HG03460 (cell line): ENCODE measurements around the gene SMIM43.
"Not testable (repeated sequence)": the region's sequence is repeated elsewhere in the genome, so short reads cannot be mapped to it uniquely, and the experiment has no call there.

ENCODE experiments used
- ATAC-seq: cut with Tn5 transposase; IDR thresholded peaks from one replicate; pipeline ENCODE4 v1.9.1; 2021; ENCODE audit not compliant: unreplicated experiment

SMIM43 gene

GRCh38 chr4:121784401-121784800, 19.4 kb upstream of the SMIM43 start:
- ATAC-seq: no peak

- no peak for ATAC-seq
These were observed 18.2 kb upstream of the SMIM43 start for GRCh38 chr4:121783210-121783609.

DNA sequence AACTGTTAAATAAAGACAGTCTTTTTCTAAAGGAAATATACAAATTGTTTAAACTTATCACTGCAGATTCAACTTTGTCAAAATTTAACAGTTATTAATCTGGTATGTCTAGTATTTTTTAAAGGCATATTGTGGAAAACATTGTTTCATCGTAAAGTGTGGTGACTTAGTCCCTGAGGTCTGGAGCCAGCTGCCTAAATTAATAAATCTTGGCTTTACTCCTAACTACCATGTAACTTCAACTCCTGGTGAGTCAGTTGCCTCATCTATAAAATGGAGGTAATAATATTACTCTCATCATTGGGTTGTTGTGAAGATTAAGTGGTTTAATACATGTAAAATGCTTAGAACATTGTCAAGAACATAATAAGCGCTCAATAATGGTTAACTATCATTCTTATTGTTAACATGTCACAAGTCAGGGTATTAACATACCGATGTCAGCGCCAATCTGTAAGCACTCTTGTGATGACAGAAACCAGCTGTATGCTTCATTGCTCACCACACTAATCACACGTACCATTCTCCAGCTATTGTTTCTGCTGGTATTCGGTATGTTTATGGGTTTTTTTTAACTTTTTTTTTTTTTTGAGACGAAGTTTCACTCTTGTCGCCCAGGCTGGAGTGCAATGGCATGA, 14.1 kb upstream of the SMIM43 start:
- no peak for ATAC-seq

GRCh38 chr4:121777625-121778024, 12.7 kb upstream of the SMIM43 start:
- ATAC-seq: no peak

GRCh38 chr4:121776610-121777401, 11.8 kb upstream of the SMIM43 start:
- ATAC-seq: no peak

GRCh38 chr4:121773883-121774282, 8.9 kb upstream of the SMIM43 start:
- ATAC-seq: no peak

DNA sequence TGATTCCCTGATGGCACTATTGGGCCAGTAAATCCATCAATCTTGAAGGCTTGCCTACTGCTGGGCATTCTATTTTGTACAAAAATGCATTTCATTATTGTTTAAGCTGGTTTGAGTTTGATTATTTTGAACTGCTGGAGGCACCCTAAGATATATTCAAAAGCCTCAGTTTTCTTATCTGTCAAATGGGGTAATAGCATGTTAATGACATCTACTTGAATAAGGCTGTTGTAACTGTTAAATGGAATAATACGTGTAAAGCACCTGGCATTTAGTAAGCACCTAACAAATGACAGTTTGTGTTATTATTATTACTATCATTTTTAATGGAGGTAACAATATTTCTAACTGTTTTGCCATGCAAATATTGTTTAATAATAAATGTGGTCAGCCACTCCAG, 6.9 kb upstream of the SMIM43 start:
- no peak for ATAC-seq

DNA sequence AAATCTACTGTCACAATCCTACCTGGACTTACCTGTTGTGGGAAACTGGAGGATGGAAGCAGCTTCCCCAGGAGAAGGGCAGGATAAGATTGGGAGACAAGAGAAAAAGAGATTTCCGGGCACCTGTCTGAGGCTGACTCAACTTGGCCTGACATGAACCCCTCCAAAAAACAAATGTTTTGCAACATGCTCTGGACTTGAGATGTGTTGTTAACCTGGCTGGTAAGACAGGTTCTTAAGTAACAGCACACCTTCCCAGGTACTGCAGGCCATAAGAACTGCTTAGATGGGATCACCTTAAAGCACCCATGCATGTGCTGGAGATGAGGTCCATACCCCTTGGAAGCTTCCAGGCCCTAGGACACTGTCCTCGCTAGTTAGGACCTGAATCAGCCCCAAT, 4.4 kb upstream of the SMIM43 start:
- ATAC-seq: no peak

- no peak for ATAC-seq
These were observed 2.2 kb upstream of the SMIM43 start for GRCh38 chr4:121767166-121767565.

- ATAC-seq: no peak
These were observed 1.1 kb upstream of the SMIM43 start for GRCh38 chr4:121765971-121766538.

DNA sequence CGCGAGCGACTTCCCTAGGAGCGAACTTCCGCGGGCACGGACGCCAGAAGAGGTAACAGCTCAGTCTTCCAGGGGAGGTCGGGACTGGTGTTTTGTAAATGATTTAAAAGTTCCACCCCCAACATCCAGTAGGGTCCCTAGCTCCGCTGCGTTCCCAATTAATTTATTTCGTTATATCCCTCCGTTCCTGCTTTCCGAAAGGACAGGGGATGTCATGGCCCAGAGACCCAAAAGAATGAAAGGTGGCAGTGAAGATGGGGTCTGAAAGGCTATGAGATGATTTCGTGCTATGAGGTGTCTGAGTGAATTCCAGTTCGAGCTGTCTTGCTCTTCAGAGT, 373 bp upstream of the SMIM43 start:
- no peak for ATAC-seq

DNA sequence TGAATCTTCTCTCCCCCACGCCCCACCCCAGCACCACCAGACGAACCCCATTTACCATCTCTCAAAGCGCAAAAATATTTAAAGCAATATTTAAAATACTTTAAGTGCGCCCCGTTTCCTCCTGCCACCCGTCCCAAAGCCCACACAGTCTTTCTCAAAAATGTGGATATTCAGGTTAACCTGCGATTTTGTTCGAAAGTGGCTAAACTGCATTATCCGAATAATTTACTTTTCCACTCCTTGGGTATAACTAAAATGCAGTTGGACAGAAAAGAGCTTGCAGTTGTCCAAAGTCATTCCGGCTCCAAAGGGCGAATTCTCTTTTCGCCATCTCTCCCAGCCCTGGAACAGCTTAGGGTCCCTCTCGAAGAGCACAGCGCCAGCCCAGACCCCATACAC, 662 bp downstream of the SMIM43 start:
- ATAC-seq: no peak

- ATAC-seq: no peak
These were observed 4.8 kb downstream of the SMIM43 start for GRCh38 chr4:121760205-121760604.

GRCh38 chr4:121758925-121759568, 5.9 kb downstream of the SMIM43 start:
- ATAC-seq: no peak

GRCh38 chr4:121752142-121752541, 12.8 kb downstream of the SMIM43 start:
- not testable (repeated sequence) for ATAC-seq

GRCh38 chr4:121749225-121749624, 15.7 kb downstream of the SMIM43 start:
- ATAC-seq: no peak

GRCh38 chr4:121742794-121743193, 22.2 kb downstream of the SMIM43 start:
- ATAC-seq: no peak

DNA sequence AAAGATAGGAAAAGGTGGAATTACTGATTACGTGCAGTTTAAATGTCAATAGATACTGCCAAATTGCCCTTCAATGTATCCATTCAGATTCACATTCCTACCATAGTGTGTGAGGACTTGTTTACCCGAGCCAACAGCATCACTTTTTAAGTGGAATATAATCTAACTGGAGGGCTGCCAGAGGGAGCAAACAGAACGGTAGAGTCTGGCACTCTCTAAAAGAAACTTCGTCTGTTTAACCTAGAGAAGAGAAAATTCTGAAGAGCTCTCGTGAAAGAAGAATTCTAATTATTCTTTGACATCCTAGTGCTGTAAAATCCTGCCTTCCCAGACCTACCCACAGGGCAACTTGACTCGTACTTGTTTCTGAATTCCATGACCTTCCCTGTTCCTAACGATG, 23.2 kb downstream of the SMIM43 start:
- ATAC-seq: no peak

GRCh38 chr4:121740796-121741409, 24.1 kb downstream of the SMIM43 start:
- no peak for ATAC-seq

- no peak for ATAC-seq
These were observed 25.4 kb downstream of the SMIM43 start for GRCh38 chr4:121739575-121739974.

DNA sequence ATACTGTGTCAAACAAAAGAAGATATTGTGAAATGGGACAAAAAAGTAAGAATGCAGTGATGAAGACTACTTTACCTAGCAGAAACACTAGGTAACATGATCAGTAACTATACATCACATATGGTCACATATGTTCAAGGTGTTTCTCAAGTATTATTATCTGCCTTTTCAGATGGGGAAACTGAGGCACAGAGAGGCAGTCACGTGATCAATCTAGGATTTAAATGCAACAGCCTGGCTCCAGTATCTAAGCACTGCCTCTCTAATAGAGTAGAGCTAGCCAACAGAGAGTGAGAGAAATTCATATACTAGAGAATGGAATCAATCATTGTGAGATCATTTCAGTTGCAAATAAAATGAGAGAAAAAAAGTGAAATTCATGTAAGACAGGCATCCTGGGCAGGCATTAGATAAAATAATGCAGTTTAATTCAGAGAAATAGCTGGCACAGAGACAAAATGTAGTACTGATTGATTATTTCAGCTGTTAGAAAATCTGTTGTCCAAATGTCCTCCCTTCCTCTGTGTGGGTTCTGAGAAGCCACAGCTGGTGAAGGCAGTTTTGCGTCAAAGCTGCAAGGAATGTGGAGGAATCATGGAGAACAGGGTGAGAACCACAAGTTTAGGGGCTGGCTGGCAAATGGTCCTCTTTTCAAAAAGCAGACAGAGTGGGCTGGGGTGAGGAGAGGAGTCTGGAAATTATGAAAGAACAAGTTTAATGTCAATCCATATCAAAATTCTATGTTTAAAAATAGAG, 26.0 kb downstream of the SMIM43 start:
- no peak for ATAC-seq
